Measurements from ENCODE around the gene ACSL1.
"Not testable (repeated sequence)": the region's sequence is repeated elsewhere in the genome, so short reads cannot be mapped to it uniquely, and the experiment has no call there.

The ACSL1 gene

DNA sequence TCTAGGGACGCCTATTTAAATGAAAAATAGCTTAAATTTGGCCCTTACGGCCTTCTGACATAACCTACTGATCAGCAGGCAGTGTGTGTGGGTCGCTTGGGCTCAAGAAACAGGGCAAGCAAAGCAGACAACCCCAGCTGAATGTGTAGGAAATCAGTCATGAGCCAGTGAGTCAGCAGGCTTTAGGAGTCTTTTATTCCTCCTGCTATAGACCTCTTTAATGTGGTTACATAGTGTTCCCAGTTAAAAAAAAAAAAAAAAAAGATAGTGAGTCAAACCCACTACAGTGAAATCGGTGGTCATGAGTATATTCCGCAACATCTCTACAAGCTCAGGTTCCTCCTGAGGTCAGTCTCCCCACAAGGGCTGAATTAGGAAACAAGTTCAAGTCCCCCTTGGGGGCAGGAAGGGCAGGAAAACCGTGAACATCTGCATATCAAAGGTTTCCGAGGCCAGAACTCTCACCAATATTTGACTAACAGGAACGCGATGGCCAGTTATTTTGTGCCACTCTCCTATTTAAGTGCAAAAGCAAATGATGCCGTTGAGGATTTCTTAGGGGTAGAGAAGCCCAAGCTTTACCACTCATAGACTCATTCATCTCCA, 32.7 kb downstream of the ACSL1 start:
- peaks cover 28% of the 10 kb centered on the region for H3K4me1 Mint-ChIP-seq
- H3K27me3 Mint-ChIP-seq, result no peaks in the 10 kb centered on the region
- no peak overlapping the region for H3K27ac Mint-ChIP-seq
- no peaks in the 10 kb centered on the region for H3K9me3 Mint-ChIP-seq
- peaks cover 1% of the 10 kb centered on the region for H3K36me3 Mint-ChIP-seq
- H3K4me3 Mint-ChIP-seq, result no peak overlapping the region

GRCh38 chr4:184792334-184792733, 33.4 kb downstream of the ACSL1 start:
- H3K4me3 Mint-ChIP-seq, result no peak overlapping the region
- H3K27ac Mint-ChIP-seq, result no peak overlapping the region
- H3K27me3 Mint-ChIP-seq, result no peaks in the 10 kb centered on the region
- H3K36me3 Mint-ChIP-seq, result peaks cover 2% of the 10 kb centered on the region
- H3K4me1 Mint-ChIP-seq, result peaks cover 28% of the 10 kb centered on the region
- no peaks in the 10 kb centered on the region for H3K9me3 Mint-ChIP-seq

DNA sequence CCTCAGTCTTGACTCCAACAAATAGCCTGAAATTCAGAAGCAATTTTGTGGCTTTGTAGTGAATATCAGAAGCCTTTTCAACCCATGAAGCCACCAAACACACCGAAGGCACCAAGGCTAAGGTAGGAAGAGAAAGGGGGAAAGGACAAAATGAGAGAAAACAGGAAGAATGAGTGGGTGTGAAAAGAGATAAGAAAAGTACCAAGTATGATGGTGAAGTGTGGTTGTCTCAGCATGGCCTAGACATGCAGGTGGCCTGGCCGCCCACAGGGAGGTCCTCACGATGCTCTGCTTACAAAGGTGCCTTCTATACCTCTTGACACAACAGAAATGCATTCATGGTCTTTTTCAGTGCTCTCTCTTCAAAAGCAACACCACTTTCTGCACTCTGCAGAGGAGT, 34.9 kb downstream of the ACSL1 start:
- H3K27me3 Mint-ChIP-seq, result no peaks in the 10 kb centered on the region
- H3K9me3 Mint-ChIP-seq, result no peaks in the 10 kb centered on the region
- H3K4me3 Mint-ChIP-seq, result no peak overlapping the region
- H3K4me1 Mint-ChIP-seq, result peaks cover 28% of the 10 kb centered on the region
- peaks cover 7% of the 10 kb centered on the region for H3K36me3 Mint-ChIP-seq
- H3K27ac Mint-ChIP-seq, result no peak overlapping the region

GRCh38 chr4:184787766-184788503, 37.8 kb downstream of the ACSL1 start:
- Mint-ChIP-seq H3K4me3 (no peak overlapping the region), H3K36me3 (peaks cover 15% of the 10 kb centered on the region), H3K4me1 (peaks cover 16% of the 10 kb centered on the region), H3K9me3 (no peaks in the 10 kb centered on the region), H3K27me3 (no peaks in the 10 kb centered on the region), H3K27ac (no peak overlapping the region)

DNA sequence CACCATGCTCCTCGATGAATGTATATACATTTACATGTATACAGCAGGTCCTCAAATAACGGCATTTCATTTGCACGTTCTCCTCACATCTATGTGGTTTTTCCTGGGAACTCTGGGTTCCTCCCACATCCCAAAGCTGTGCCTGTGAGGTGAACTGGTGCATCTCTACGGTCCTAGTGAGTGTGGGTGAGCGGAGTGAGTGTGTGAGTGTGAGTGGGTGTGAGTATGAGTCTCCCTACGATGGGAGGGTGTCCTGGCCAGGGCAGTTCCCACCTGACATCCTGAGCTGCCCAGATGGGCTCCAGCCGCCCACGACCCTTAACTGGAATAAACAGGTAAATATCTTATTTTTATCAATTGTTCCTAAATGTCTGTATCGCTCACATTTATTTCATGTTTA, 40.0 kb downstream of the ACSL1 start:
- H3K4me1 Mint-ChIP-seq, result peaks cover 11% of the 10 kb centered on the region
- H3K4me3 Mint-ChIP-seq, result no peak overlapping the region
- no peaks in the 10 kb centered on the region for H3K27me3 Mint-ChIP-seq
- H3K36me3 Mint-ChIP-seq, result peaks cover 16% of the 10 kb centered on the region
- no peaks in the 10 kb centered on the region for H3K9me3 Mint-ChIP-seq
- no peak overlapping the region for H3K27ac Mint-ChIP-seq

DNA sequence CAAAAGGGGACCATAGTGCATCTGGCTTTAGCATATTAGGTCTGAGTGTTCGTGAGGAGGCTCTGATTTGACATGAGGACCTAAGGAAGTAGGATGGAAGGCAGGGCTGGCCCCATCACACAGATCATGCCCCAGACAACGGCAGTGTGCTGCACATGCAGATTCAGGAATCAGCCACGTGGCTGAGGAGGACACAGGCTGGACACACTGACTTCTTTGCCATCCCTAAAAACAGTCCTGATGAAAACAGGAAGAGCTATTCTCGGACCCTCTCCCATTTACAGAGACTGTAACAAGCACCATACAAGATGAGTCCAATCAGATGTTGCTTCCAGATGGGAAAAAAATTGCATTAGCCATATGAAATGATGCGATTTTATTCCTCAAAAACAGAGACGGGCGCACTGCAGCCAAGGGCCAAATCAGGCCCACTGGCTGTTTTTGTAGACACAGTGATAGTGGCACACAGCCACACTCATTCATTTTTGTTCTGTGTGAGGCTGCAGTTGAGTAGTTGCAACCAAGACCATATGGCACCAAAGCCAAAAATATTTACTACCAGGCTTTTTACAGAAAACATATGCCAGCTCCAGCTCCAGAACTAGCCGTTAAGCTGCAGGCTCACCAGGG, 41.0 kb downstream of the ACSL1 start:
- H3K27me3 Mint-ChIP-seq, result no peaks in the 10 kb centered on the region
- H3K9me3 Mint-ChIP-seq, result no peaks in the 10 kb centered on the region
- no peak overlapping the region for H3K4me3 Mint-ChIP-seq
- H3K4me1 Mint-ChIP-seq, result peaks cover 11% of the 10 kb centered on the region
- H3K36me3 Mint-ChIP-seq, result peaks cover 16% of the 10 kb centered on the region
- no peak overlapping the region for H3K27ac Mint-ChIP-seq

DNA sequence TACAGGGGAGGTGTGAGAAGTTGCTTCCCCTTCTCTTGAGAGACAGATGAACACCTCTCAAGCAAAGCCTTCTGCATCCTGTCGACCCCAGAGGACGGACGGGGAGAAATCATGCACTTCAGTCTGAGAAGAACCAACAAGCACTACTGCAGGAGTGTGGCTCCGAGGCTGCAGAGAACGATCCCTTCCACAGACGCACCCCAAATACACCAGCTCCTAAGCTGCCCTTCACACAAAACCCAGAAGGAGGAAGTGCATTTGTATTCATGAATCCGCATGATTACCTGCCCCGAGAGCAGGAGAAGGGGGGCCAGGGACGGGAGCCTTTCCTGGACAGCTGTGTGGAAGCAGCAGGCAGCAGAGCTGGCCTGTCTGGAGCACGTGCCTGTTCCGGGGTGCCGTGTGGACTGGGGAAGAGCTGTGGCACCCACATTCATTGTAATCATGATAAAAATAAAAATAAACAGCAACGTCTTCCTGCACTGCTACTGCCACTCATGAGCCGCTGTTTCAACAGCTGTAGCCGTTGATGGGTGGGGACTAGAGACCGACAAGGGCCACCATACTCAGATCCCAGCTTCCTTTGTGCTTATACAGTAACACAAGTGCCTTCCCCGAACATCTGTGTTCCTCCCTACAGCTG, 42.9 kb downstream of the ACSL1 start:
- Mint-ChIP-seq H3K9me3 (no peaks in the 10 kb centered on the region), H3K27me3 (no peaks in the 10 kb centered on the region), H3K4me3 (no peak overlapping the region), H3K36me3 (peaks cover 19% of the 10 kb centered on the region), H3K27ac (no peak overlapping the region), H3K4me1 (peaks cover 11% of the 10 kb centered on the region)

- H3K4me3 Mint-ChIP-seq, H3K9me3 Mint-ChIP-seq, H3K27ac Mint-ChIP-seq, H3K27me3 Mint-ChIP-seq: not testable (repeated sequence)
- peaks cover 11% of the 10 kb centered on the region for H3K4me1 Mint-ChIP-seq
- H3K36me3 Mint-ChIP-seq, result peaks cover 14% of the 10 kb centered on the region
Observed at GRCh38 chr4:184779160-184779559, 46.6 kb downstream of the ACSL1 start.

GRCh38 chr4:184778325-184778724, 47.4 kb downstream of the ACSL1 start:
- Mint-ChIP-seq H3K9me3 (no peaks in the 10 kb centered on the region), H3K4me1 (peaks cover 11% of the 10 kb centered on the region), H3K36me3 (peaks cover 10% of the 10 kb centered on the region), H3K27me3 (no peaks in the 10 kb centered on the region), H3K4me3 (no peak overlapping the region), H3K27ac (no peak overlapping the region)

GRCh38 chr4:184776821-184777220, 48.9 kb downstream of the ACSL1 start:
- Mint-ChIP-seq H3K4me3 (no peak overlapping the region), H3K27ac (no peak overlapping the region), H3K36me3 (peaks cover 8% of the 10 kb centered on the region), H3K27me3 (no peaks in the 10 kb centered on the region), H3K4me1 (no peaks in the 10 kb centered on the region), H3K9me3 (no peaks in the 10 kb centered on the region)

DNA sequence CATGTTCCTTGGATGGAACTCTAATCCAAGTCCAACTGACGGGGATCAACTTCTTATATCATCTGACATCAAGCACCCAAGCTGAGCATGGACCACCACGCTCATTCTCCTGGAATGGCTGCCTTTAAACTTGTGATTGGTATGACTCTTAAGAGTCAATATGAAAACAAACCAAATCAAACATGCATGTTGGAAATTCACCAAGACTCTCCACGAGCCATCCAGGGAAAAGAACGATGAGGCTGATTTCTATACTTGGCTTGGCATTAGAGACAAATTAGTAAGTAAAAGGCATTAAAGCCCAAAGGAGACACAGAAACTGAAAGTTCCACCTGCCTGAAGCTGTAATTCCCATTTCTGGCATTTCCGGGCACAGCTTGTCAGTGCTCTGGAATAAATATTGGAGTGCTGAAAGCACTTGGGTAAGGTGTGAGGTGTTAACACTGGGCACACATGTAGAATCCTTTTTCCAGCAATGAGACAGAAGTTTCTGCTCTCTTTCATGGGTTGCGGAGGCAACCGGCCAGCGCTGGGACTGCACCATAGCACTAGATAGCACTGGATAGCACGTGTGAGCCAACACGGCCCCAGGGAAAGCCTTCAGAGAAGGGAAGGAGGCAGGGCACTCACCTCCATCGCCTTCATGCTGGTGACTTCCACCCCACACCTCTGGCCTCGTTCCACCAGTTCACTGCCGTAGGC, 49.8 kb downstream of the ACSL1 start:
- Mint-ChIP-seq H3K4me3 (no peak overlapping the region), H3K36me3 (peaks cover 8% of the 10 kb centered on the region), H3K4me1 (no peaks in the 10 kb centered on the region), H3K27me3 (no peaks in the 10 kb centered on the region), H3K27ac (no peak overlapping the region), H3K9me3 (no peaks in the 10 kb centered on the region)

- Mint-ChIP-seq H3K27ac (no peak overlapping the region), H3K27me3 (no peaks in the 10 kb centered on the region), H3K9me3 (no peaks in the 10 kb centered on the region), H3K36me3 (peaks cover 7% of the 10 kb centered on the region), H3K4me1 (no peaks in the 10 kb centered on the region), H3K4me3 (no peak overlapping the region)
Observed at GRCh38 chr4:184774152-184774551, 51.6 kb downstream of the ACSL1 start.

DNA sequence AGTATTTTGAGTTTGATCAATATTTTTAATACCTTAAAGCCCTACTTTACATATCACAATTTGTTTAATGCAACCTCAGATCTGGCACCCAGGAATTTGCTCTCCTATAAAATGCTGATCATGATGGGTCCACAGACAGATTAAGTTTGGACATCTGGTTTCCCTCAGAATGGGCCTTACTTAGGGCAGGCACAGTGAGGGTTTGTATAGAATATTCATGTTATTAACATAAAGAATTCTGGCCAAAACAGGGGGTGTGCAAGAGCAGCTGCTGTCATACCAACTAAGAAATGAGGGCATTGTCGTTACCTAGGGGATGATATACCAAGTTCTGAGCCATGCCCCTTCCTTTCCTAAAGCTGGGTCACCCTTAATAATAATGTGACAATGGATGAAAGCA, 54.4 kb downstream of the ACSL1 start:
- Mint-ChIP-seq H3K4me1 (no peaks in the 10 kb centered on the region), H3K27ac (no peak overlapping the region), H3K9me3 (no peaks in the 10 kb centered on the region), H3K36me3 (peaks cover 8% of the 10 kb centered on the region), H3K27me3 (no peaks in the 10 kb centered on the region), H3K4me3 (no peak overlapping the region)

- H3K4me1 Mint-ChIP-seq, result no peaks in the 10 kb centered on the region
- H3K27ac Mint-ChIP-seq, result no peak overlapping the region
- no peaks in the 10 kb centered on the region for H3K9me3 Mint-ChIP-seq
- H3K4me3 Mint-ChIP-seq, result no peak overlapping the region
- peaks cover 14% of the 10 kb centered on the region for H3K36me3 Mint-ChIP-seq
- no peaks in the 10 kb centered on the region for H3K27me3 Mint-ChIP-seq
Observed at GRCh38 chr4:184769141-184769765, 56.5 kb downstream of the ACSL1 start.

DNA sequence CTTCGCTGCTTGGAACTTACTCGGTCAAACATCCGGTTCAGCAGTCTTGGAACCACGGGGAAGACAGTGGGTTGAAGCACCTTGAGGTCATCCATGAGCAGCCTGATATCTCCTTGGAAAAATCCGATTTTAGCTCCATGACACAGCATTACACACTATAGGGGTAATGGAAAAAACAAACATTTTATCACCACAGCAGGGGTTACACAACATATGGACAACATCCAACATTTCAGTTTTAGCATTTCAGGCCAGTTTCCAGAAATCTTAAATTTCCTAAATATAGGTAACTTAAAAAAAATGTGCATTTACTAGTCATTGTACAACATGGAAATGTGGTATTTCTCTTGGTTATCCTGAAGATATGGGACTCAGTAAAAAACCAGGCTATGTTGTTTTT, 57.5 kb downstream of the ACSL1 start:
- H3K9me3 Mint-ChIP-seq, result no peaks in the 10 kb centered on the region
- peaks cover 3% of the 10 kb centered on the region for H3K4me1 Mint-ChIP-seq
- H3K27me3 Mint-ChIP-seq, result no peaks in the 10 kb centered on the region
- H3K4me3 Mint-ChIP-seq, result no peak overlapping the region
- peaks cover 13% of the 10 kb centered on the region for H3K36me3 Mint-ChIP-seq
- no peak overlapping the region for H3K27ac Mint-ChIP-seq

Data from activated naive CD4-positive, alpha-beta T cell treated with anti-CD3 and anti-CD28 coated beads, Interleukin-2, amount 50 U/mL, for 24 hours (primary cell).